Measurements from ENCODE around the gene HSBP1L1. TPM values are rescaled to one million over a fixed set of nuclear protein-coding genes. Genes with fewer than 3 reads are reported as not detected.
"Not testable (repeated sequence)": the region's sequence is repeated elsewhere in the genome, so short reads cannot be mapped to it uniquely, and the experiment has no call there.

HSBP1L1 gene
- polyA plus RNA-seq, 2 of the 4 experiments (the other 2 are of a cell fraction): 17.7 to 19.1 TPM

GRCh38 chr18:79958981-79959380, 5.5 kb upstream of the HSBP1L1 start (continued):
- TF ChIP-seq, protein P1, sequence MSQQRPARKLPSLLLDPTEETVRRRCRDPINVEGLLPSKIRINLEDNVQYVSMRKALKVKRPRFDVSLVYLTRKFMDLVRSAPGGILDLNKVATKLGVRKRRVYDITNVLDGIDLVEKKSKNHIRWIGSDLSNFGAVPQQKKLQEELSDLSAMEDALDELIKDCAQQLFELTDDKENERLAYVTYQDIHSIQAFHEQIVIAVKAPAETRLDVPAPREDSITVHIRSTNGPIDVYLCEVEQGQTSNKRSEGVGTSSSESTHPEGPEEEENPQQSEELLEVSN (IDR thresholded peaks at IDR 0.05; ENCODE audit: borderline replicate concordance, low read depth): no peak

- H3K4me3 ChIP-seq; FAIRE-seq; ATAC-seq; POLR2A ChIA-PET; H3K4me2 ChIP-seq; H3K27ac ChIP-seq; H3K9me3 ChIP-seq; H3K4me1 ChIP-seq; CTCF ChIA-PET; DNase-seq (ENCODE audit: low read depth in 1 of 2, low spot score in 1 of 2): not testable (repeated sequence)
- 66% methylated on average over 12 of the region's 12 CpGs for WGBS (ENCODE audit: missing lambda C conversion rate)
These were observed 4.2 kb upstream of the HSBP1L1 start for GRCh38 chr18:79960161-79960801.

DNA sequence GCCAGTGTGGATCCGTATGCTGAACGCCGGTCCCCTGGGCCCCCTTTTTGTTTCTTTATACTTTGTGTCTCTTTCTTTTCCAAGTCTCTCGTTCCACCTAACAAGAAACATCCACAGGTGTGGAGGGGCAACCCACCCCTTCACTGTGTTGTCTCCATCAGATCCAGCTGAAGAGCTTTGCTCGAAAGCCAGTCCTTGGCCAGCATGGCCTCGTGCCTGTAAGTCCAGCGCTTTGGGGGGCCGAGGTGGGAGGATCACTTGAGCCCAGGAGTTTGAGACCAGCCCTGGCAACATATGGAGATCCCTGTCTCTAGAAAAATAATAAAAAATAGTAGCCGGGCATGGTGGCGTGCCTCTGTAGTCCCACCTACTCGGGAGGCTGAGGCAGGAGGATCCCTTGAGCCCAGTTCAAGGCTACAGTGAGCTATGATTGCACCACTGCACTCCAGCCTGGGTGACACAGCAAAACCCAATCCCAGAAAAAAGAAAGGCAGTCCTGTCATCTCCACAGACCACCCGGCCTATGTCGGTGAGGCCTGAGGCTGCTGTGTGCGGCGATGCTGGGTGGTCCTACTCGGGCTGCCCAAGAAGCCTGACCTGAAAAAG, 3.4 kb upstream of the HSBP1L1 start:
- ATAC-seq (no peak), FAIRE-seq (no peak), DNase-seq (ENCODE audit: low read depth in 1 of 2, low spot score in 1 of 2) (no peak)
- Histone ChIP-seq H3K4me3 (no peak overlapping the region), H3K4me1 (peaks cover 7% of the 10 kb centered on the region), H3K9me3 (no peaks in the 10 kb centered on the region), H3K4me2 (no peak overlapping the region), H3K27ac (no peak overlapping the region)
- TF ChIP-seq PHF8 (IDR thresholded peaks at IDR 0.05; ENCODE audit: borderline replicate concordance, low read depth) (no peak), JUN (IDR thresholded peaks at IDR 0.05) (no peak), FOXS1 (CRISPR knock-in tag; IDR thresholded peaks at IDR 0.05) (no peak), ZFP36 (IDR thresholded peaks at IDR 0.05; ENCODE audit: borderline replicate concordance, partially characterized antibody) (no peak), EP300 (IDR thresholded peaks at IDR 0.05) (no peak), POLR2AphosphoS2 (conservative IDR thresholded peaks at IDR 0.05; ENCODE audit: low read length) (no peak), REST (IDR thresholded peaks at IDR 0.05) (no peak), NPAS2 (CRISPR knock-in tag; IDR thresholded peaks at IDR 0.05; ENCODE audit: borderline replicate concordance) (no peak), SREBF2 (IDR thresholded peaks at IDR 0.05) (no peak), USF2 (IDR thresholded peaks at IDR 0.05) (no peak)
- TF ChIP-seq, protein P2, sequence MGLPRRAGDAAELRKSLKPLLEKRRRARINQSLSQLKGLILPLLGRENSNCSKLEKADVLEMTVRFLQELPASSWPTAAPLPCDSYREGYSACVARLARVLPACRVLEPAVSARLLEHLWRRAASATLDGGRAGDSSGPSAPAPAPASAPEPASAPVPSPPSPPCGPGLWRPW (IDR thresholded peaks at IDR 0.05): no peak
- CTCF ChIA-PET: interaction anchor here (0.6 kb wide), 1 partner anchor 15 kb away, joined by 3 read pairs; no protein-coding TSS in a partner anchor
- POLR2A ChIA-PET: no interaction called here
- whole genome bisulfite sequencing (ENCODE audit: missing lambda C conversion rate): 81% methylated on average over 15 of the region's 16 CpGs

Measured in A549 (cell line).